ENCODE measurements around the gene RAD51B.
"Not testable (repeated sequence)": the region's sequence is repeated elsewhere in the genome, so short reads cannot be mapped to it uniquely, and the experiment has no call there.

Gene RAD51B

DNA sequence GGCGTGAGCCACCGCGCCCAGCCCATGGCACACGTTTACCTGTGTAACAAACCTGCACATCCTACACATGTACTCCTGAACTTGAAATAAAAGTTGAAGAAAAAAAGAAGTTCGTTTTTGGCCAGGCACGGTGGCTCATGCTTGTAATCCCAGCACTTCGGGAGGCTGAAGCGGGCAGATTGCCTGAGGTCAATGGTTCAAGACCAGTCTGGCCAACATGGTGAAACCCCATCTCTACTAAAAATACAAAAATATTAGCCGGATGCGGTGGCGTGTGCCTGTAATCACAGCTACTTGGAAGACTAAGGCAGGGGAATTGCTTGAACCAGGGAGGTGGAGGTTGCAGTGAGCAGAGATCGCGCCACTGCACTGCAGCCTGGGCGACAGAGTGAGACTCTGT is 879.2 kb downstream of the RAD51B start:
- DNase-seq (ENCODE audit: low read depth in 4 of 4, low spot score in 1 of 4), result not testable (repeated sequence)

DNA sequence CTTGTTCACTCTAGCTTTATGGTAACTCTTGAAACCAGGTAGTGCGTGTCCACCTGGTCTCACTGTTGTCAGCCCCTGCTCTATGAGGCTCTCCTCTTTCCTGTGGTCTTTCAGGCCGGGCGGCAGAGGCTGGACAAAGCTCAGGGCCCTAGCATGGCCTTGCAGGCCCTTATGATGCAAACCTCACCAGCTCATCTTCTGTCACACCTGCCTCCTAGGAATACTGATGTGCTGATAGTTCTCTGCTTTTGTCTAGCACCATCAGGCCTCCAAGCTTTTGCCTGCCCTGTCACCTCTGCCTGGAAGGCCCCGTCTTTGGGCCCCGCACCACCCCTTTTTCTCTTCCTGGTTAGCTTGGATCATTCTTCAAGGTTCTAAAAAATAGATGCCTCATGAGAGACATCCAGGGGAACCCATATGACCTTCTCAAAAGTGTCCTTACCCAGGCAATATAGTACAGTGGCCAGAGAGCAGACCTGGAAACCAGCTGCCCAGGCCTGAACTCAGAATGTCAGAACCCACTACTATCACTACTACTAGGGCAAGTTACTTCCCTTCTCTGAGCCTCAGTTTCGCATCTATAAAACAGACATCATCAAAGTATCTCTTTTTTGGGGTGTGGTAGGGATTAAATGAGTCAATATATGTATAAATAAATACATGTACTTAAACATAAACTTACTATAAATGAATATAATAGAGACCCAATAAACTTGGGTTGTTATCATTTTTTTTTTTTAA is 881.6 kb downstream of the RAD51B start:
- no peak for DNase-seq (ENCODE audit: low read depth in 4 of 4, low spot score in 1 of 4)

DNA sequence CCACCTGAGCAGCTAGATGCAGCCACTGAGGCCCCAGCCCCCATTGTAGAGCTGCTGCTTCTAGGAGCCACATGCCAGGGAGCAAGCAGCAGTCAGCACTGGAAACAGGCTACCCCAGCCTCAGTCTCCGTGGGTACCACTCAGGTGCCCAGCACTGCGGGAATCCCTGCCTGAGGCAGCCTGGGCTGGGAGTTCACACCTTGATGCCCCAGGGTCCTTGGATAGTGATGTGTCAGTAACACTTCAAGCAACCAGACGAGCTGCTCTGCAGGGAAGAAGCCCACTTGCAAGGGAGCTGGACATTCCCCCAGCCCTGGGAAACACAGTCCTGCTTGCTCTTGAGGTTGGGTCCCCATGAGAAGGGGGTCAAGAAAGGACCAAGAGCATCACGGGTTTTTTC is 882.6 kb downstream of the RAD51B start:
- no peak for DNase-seq (ENCODE audit: low read depth in 4 of 4, low spot score in 1 of 4)

DNA sequence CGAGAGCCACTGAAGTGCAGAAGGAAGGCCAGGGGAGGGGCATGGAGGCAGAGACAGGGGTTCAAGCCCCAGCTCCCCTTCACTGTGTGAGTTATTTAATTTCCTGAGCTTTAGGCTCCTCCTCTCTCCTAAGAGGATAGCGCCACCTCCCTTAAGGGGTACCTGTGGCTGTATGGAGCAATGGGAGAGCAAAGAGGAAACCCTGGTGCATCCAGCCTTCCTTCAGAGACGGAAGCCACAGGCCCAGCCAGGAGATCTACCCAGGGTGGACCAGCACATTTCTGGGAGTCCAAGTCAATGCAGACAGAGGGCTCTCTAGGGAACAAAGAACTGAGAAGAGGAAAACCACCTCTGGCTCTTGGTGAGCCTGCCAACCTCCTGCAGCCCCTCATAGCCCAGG is 883.0 kb downstream of the RAD51B start:
- DNase-seq (ENCODE audit: low read depth in 4 of 4, low spot score in 1 of 4), result no peak

- no peak for DNase-seq (ENCODE audit: low read depth in 4 of 4, low spot score in 1 of 4)
Measured at GRCh38 chr14:68703093-68703492, 883.5 kb downstream of the RAD51B start.

GRCh38 chr14:68704736-68705720 is 885.4 kb downstream of the RAD51B start:
- DNase-seq (ENCODE audit: low read depth in 4 of 4, low spot score in 1 of 4), result no peak

DNA sequence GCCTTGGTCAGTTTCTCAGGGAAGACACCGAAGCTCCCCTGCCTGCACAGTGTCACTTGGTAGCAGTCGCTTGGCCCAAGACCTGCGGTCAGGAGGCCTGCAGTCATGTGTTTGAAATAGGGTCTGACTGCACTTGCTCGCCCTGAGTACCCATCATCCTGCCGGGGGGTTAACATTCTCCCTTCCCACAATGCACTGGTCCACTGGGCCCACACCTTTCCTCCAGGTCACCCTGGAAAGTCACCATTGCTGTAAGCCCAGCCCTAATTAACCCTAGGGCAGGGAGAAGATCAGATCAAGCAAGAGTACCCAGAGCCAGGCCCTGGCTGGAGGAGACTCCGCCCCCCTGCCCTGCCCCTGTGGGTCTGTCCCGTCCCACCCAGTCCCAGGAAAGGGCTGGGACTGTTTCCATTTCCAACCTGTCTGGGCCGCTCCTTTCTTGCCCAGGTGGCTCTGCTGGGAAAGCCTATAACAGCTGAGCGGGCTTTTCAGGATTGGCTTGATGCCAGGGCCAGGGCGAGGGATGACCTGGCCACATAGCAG is 886.2 kb downstream of the RAD51B start:
- DNase-seq (ENCODE audit: low read depth in 4 of 4, low spot score in 1 of 4), result no peak

- DNase-seq (ENCODE audit: low read depth in 4 of 4, low spot score in 1 of 4), result no peak
Measured at GRCh38 chr14:68707482-68707881, 887.9 kb downstream of the RAD51B start.

DNA sequence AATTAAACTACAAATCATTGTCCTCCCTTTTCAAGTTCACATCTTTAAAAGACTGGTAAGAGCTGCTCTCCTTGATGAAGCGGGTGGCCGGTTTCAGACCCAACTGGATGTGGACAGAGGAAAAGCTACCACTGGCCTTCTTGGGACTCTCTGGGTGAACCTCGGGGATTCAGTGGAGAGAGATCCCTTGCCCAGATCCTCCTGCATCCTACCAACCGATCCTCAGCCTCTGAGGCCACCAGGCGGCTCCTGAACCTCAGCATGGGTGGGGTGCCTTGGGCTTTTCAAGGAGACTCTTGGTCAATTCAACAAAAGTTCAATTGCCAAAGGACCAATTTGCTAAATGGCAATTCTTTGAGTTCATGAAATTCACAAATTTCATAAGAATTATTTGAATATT is 888.8 kb downstream of the RAD51B start:
- DNase-seq (ENCODE audit: low read depth in 4 of 4, low spot score in 1 of 4), result no peak

- DNase-seq (ENCODE audit: low read depth in 4 of 4, low spot score in 1 of 4), result no peak
Measured at GRCh38 chr14:68709007-68709406, 889.4 kb downstream of the RAD51B start.

GRCh38 chr14:68710776-68711175 is 891.2 kb downstream of the RAD51B start:
- DNase-seq (ENCODE audit: low read depth in 4 of 4, low spot score in 1 of 4), result no peak

DNA sequence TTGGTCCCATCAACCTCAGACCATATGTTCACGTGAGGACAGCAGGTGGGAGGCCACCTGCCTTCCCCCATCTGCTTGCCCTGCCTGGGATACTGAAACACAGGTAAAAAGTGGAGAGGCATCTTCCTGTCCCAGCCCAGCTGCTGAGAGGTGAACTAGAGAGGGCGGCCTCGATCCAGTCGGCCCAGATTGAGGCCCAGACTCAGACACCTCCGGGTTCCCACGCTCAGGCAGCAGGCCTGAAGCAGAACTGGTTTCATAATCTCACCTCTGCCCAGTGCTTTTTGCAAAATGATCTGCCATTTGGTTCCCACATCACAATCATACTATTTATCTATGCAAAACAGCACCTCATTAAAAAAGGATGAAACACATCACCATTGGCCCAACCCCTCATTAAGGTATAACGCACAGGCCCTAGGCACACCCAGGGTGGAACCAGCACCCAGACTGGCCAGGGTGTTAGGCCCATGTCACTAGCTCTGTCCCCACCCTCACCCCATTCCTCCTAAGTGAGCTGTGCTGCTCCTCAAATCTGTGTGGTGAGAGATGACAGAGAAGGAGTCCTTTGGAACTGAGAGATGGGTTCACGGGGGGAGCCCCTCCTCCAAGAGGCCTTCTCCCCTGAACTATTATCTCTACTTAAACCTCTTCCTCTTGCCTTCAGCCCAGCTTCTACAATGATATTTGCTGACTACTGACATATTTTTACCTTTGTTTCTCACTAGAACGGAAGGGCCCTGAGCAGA is 892.2 kb downstream of the RAD51B start:
- no peak for DNase-seq (ENCODE audit: low read depth in 4 of 4, low spot score in 1 of 4)

DNA sequence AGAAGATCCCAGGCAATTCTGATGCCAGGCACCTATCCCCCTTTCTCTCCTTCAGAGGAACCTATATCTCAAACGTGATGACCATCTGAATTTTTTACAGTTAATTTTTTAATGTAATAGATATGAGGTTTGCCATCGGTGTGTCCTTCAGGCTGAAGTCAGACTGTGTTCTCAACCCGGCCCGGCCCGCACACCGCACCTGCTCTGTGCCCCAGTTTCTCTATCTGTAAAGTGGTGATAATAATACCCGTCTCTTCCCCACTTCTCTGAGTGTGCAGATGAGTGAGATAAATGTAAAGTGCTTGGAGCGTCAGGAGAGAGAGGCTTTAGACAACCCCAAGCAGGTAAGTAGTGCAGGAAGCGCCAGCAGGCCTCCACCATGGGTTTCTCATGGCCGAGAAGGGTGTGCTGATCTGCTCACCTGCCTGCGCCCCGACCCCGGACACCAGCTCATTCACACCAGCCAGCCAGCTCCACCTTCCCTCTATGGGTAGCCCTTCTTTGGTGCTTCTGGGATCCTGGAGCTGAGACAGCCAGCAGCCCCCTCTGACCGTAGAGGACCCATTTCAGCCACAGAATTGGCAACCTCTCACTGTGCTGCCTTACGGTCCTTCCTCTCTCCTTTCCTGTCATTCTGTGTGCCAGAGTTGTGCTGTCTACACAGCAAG is 893.3 kb downstream of the RAD51B start:
- DNase-seq (ENCODE audit: low read depth in 4 of 4, low spot score in 1 of 4), result no peak

DNA sequence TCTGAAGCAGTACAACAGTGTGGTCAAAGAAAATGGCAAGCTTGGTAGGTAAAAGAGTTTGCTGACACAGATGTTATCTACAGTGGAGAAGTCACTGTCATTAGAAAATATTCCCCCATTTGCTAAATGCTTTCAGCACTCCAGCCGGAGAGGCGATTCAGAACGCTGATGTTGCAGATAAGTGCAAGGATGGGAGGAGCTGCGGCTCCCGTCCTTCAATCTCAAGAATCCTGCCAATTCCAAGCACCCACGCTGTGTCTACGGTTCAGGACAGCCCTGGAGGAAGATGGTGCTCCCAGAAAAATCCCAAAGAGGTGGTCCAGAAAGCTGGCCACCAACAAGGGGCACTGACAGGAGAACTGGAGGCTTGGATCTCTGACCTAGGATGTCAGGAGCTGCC is 894.2 kb downstream of the RAD51B start:
- no peak for DNase-seq (ENCODE audit: low read depth in 4 of 4, low spot score in 1 of 4)

DNA sequence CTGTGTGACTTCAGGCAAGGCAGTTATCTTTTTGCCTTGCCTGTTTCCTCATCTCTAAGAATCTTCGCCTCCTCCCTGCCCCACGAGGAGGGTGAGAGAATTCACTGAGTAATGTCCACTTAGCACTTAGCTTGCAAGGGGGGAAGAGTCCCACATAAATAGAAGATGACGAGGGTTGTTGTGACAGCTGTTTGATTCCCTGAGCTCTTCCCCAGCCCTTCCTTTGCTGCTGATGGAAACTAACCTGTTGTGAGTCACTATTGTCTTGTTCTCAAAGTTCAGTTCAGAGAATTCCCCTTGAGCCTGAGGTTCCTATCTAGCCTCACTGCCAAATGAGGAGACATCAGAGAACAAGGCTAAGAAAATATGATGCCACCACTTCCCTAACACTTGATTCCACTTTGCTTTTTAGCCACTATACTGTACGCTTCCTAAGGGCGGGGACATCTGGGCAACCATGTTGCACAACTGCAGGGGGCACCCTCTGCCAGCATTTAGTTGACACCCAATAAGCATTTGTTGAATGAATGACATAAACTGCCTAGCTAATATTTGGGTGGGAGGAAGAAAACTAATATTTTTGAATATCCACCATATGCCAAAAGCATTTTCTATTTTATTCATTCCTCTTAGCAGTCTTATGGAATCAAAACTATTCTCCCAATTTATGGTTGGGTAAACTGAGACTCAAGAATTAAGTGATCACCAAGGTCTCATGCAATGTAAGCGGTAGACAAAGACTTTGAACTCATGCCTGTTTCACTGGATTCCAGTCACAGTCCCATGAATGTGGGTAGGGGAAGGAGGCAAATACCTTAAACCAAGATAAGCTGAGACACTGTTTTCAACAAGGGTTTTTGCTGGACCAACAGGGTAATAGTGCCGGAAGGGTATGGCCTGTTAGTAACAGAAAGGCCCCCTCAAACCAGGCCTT is 895.7 kb downstream of the RAD51B start:
- no peak for DNase-seq (ENCODE audit: low read depth in 4 of 4, low spot score in 1 of 4)

DNA sequence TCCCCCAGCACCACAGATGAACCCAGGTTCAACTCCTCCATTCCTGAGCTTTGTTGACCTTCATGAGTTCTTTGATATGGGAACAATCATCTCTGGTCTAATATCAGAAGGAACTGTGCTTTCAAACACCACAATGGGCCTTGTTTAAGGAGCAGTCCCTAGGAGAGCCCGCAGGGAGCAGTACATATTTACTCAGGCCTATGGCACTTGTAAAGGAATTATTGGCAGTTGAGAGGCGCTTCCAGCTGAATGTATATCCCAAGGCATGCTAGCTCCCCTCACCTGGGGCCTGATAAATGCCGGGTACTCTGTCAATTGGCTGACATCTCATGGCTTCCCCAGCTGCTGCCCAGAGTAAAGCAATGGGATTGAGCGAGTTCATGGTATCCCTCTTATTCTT is 897.1 kb downstream of the RAD51B start:
- DNase-seq (ENCODE audit: low read depth in 4 of 4, low spot score in 1 of 4), result no peak

DNA sequence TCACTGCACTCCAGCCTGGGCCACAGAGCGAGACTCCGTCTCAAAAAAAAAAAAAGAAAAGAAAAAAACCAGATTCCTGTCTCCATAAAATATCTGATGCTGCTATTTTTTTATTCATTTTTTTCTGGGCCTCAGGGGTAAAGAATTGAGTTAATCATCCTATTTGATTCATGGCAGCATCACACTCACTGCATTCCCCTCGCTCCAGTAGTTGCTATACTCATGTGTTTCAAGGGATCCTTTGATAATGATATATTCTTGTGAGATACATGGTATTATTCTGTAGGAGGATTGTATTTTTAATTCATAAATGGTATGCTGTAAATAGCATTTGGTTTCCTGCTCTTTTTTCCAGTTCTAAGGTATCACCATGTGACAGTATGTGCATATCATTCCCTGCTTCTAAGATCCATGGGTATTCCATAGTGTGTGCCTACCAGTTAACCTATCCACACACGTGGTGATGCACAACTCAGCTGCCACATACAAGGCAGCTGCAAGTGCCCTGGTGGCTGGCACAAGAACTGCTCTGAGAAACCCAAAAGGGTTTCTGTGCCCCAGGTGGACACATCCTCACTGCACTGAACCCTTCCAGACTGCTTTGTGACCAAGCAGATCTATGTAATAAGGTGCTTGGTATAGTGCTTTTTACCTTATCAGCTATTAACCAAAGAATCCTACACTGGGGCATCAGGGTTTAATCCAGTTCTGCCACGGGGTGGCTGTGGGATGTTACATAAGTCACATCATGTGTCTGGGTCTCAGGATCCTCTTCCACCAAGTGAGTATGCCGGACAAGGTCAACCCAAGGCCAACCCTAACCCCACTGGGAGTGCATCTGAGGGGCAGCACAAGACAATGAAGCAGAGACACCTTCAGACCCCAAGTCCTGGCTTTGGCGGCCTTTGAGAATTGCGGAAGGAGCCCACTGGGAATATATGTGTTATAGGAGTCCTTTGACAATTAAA is 898.7 kb downstream of the RAD51B start:
- no peak for DNase-seq (ENCODE audit: low read depth in 4 of 4, low spot score in 1 of 4)

DNA sequence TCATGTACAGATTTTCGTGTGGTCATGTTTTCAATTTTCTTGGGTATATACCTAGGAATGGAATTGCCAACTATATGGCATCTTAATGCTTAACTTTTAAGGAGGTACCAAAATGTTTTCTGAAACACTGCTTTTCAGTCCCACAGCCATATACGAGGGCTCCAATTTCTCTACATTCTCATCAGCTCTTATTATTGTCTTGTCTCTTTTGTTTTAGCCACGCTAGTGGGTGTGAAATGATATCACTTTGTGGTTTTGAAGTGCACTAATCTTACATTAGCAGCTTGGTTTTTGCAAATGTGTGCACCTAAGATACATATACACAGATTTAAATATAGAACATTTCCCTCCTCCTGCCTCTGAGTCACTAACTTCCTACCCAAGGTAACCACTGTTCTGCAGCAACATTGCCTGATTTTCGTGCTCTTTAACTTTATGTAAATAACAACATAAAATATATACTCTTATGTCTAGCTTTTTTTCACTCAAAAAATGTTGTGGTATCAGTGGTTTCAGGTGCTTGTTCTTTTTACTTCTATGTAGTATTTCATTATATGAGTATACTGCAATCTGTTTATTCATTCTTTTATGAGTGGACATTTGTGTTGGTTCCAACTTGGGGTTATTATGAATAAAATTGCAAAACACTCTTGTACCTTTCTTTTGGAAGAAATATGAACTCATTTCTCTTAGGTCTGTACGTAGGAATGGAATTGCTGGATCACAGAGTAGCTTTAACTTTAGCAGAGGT is 900.2 kb downstream of the RAD51B start:
- no peak for DNase-seq (ENCODE audit: low read depth in 4 of 4, low spot score in 1 of 4)

All from stimulated activated CD4-positive, alpha-beta T cell treated with anti-CD3 and anti-CD28 coated beads, Interleukin-1b, Interleukin-23, amount 100 ng/mL, for 24 hours (primary cell).